Measurements from ENCODE around the gene SLC7A5. TPM values are rescaled to one million over a fixed set of nuclear protein-coding genes. Genes with fewer than 3 reads are reported as not detected.

Gene SLC7A5
- total and polyA plus RNA-seq, 2 donors (not counting 3 experiments of a cell fraction or from before 2014, with no cell fraction given): 14.1 to 29.2 TPM

DNA sequence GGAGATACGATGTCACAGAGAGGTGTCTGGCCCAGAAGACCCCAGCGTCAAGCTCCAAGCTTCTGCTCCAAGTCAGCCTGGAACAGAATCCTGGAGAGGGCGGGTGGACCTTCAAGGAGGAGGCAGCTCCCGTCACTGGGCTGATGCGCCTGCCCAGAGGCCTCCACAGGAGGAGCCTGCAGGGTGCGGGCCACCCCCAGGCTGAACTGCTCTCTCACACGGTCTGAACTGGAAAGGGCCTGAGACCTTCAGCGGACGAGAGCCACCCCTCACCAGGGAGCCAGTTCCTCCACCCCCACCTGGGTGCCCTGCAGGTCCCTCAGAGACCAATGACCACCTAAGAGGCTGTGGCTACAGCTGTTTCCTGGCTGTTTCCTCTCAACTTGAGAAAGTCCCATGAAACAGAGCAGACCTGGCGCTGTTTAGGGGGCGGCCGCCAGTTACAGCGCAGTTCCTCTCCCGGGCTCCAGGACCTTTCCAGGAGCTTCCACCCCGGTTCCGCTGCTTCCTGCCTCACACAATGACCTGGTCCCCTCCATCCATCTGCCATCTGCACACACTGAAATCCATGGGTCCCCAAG is 67.5 kb downstream of the SLC7A5 start:
- no peak for FAIRE-seq
- Histone ChIP-seq H3K9me1 (replicated peaks; ENCODE audit: control insufficient read depth, extremely low read depth, insufficient read depth, low read length) (no peaks in the 10 kb centered on the region), H3K27ac (ENCODE audit: insufficient read depth, low read depth, low read length) (no peak overlapping the region), H3K4me2 (ENCODE audit: insufficient read depth, low read length) (no peak overlapping the region), H4K20me1 (replicated peaks; ENCODE audit: control insufficient read depth, extremely low read depth, insufficient read depth, low read length) (no peaks in the 10 kb centered on the region), H3K27me3 (ENCODE audit: control insufficient read depth in 2 of 2, insufficient read depth in 2 of 2, low read length in 2 of 2) (no peaks in the 10 kb centered on the region), H3K9ac (replicated peaks; ENCODE audit: extremely low read depth, insufficient read depth, low read length) (no peak overlapping the region), H3K36me3 (ENCODE audit: control insufficient read depth in 2 of 2, extremely low read depth in 1 of 2, insufficient read depth in 2 of 2, low read length in 2 of 2) (no peaks in the 10 kb centered on the region), H3K79me2 (ENCODE audit: control insufficient read depth, insufficient read depth, low read length) (no peaks in the 10 kb centered on the region), H2AFZ (ENCODE audit: low read depth, low read length) (no peak overlapping the region), H3K9me3 (replicated peaks; ENCODE audit: control insufficient read depth, insufficient read depth, low read length) (no peaks in the 10 kb centered on the region), H3K4me1 (ENCODE audit: control insufficient read depth, extremely low read depth, insufficient read depth, low read length) (peaks cover 6% of the 10 kb centered on the region), H3K4me3 (replicated peaks in 1 of 3; ENCODE audit: insufficient read depth in 1 of 3, low read depth in 1 of 3, low read length in 3 of 3) (no peak overlapping the region)
- dilution Hi-C loops (cut with MboI; ENCODE audit: extremely low pct_ligation_motif_present, low sequenced_read_pairs): no loop called here
- POLR2A ChIA-PET: no interaction called here
- DNase-seq (ENCODE audit: low read depth, low spot score): no peak
- BruUV-seq (replicated peaks): no TSS peak
- intact Hi-C loops (cut with micrococcal nuclease): no loop called here
- CTCF ChIA-PET: interaction anchor here (1.4 kb wide), 1 partner anchor 21 kb away, joined by 3 read pairs; no protein-coding TSS in a partner anchor
- TF ChIP-seq FOS (IDR thresholded peaks at IDR 0.05; ENCODE audit: borderline replicate concordance, insufficient read depth, low read length): no peak
- TF ChIP-seq EZH2 (IDR thresholded peaks at IDR 0.05; ENCODE audit: borderline replicate concordance, low read depth, low read length, severe bottlenecking): no peak
- TF ChIP-seq MYC (IDR thresholded peaks at IDR 0.05; ENCODE audit: low read depth, low read length): no peak
- TF ChIP-seq, protein P1, sequence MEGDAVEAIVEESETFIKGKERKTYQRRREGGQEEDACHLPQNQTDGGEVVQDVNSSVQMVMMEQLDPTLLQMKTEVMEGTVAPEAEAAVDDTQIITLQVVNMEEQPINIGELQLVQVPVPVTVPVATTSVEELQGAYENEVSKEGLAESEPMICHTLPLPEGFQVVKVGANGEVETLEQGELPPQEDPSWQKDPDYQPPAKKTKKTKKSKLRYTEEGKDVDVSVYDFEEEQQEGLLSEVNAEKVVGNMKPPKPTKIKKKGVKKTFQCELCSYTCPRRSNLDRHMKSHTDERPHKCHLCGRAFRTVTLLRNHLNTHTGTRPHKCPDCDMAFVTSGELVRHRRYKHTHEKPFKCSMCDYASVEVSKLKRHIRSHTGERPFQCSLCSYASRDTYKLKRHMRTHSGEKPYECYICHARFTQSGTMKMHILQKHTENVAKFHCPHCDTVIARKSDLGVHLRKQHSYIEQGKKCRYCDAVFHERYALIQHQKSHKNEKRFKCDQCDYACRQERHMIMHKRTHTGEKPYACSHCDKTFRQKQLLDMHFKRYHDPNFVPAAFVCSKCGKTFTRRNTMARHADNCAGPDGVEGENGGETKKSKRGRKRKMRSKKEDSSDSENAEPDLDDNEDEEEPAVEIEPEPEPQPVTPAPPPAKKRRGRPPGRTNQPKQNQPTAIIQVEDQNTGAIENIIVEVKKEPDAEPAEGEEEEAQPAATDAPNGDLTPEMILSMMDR (IDR thresholded peaks at IDR 0.05; ENCODE audit: extremely low read depth in 1 of 2, insufficient read depth in 1 of 2, low read depth in 1 of 2, low read length in 2 of 2): no peak
- TF ChIP-seq, protein P2, sequence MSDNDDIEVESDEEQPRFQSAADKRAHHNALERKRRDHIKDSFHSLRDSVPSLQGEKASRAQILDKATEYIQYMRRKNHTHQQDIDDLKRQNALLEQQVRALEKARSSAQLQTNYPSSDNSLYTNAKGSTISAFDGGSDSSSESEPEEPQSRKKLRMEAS (IDR thresholded peaks at IDR 0.05; ENCODE audit: insufficient read depth, insufficient read length): no peak
- no peak for TF ChIP-seq JUN (IDR thresholded peaks at IDR 0.05; ENCODE audit: borderline replicate concordance, insufficient read depth, insufficient read length, low read depth)
- no peak for TF ChIP-seq POLR2A (IDR thresholded peaks at IDR 0.05; ENCODE audit: low read depth, low read length)
- TF ChIP-seq GATA2 (IDR thresholded peaks at IDR 0.05; ENCODE audit: insufficient read depth, insufficient read length, low read depth, low read length): no peak
- TF ChIP-seq POLR2AphosphoS5 (IDR thresholded peaks at IDR 0.05; ENCODE audit: insufficient read depth, low read depth, low read length): no peak
